HEK293T (cell line): ENCODE results near the gene ADGRB3.
"Not testable (repeated sequence)": the region's sequence is repeated elsewhere in the genome, so short reads cannot be mapped to it uniquely, and the experiment has no call there.

Experiments used
- CTCF ChIA-PET: fragments of 350-600 bp; formaldehyde crosslinking; extraction: SDS; loops from one replicate; lab custom pipeline; 2021; ENCODE audit warnings: antibody characterized with exemption, inconsistent platforms; lab: Yijun Ruan, JAX
- POLR2A ChIA-PET: fragments of 350-600 bp; formaldehyde crosslinking; extraction: SDS; loops from one replicate; lab custom pipeline; 2020; ENCODE audit warnings: antibody characterized with exemption, inconsistent platforms; lab: Yijun Ruan, JAX
- DNase-seq: peaks from one replicate; pipeline ENCODE4 v3.0.0; 2012; ENCODE audit warnings: mixed read lengths; ENCODE audit errors: extremely low spot score
- ARNT ChIP-seq: fragments of 450-650 bp; IDR thresholded peaks from 2 replicates; pipeline ENCODE4 v1.6.1; 2017; ENCODE audit warnings: mild to moderate bottlenecking
- BHLHE40 ChIP-seq: fragments of 450-650 bp; IDR thresholded peaks from 2 replicates; pipeline ENCODE4 v1.6.1; 2016; ENCODE audit warnings: mild to moderate bottlenecking, moderate library complexity, borderline replicate concordance
- CTBP1 ChIP-seq: fragments of 450-650 bp; IDR thresholded peaks from 2 replicates; pipeline ENCODE4 v1.6.1; 2016; ENCODE audit warnings: borderline replicate concordance
- ELF4 ChIP-seq: fragments of 450-650 bp; IDR thresholded peaks from 2 replicates; pipeline ENCODE4 v1.6.1; 2017; ENCODE audit warnings: antibody characterized with exemption
- FOXA1 ChIP-seq: fragments of 450-650 bp; IDR thresholded peaks from 2 replicates; pipeline ENCODE4 v1.6.1; 2016; ENCODE audit warnings: mild to moderate bottlenecking
- FOXK2 ChIP-seq: fragments of 450-650 bp; IDR thresholded peaks from 2 replicates; pipeline ENCODE4 v1.6.1; 2016; ENCODE audit warnings: mild to moderate bottlenecking
- FOXM1 ChIP-seq: fragments of 450-650 bp; IDR thresholded peaks from 2 replicates; pipeline ENCODE4 v1.6.1; 2017; ENCODE audit warnings: mild to moderate bottlenecking, borderline replicate concordance
- HDGF ChIP-seq: fragments of 450-650 bp; IDR thresholded peaks from 2 replicates; pipeline ENCODE4 v1.6.1; 2017; ENCODE audit warnings: antibody characterized with exemption, borderline replicate concordance
- L3MBTL2 ChIP-seq: fragments of 450-650 bp; conservative IDR thresholded peaks from 2 replicates; pipeline ENCODE4 v1.6.1; 2016; ENCODE audit warnings: mild to moderate bottlenecking
- LEF1 ChIP-seq: fragments of 450-650 bp; IDR thresholded peaks from 2 replicates; pipeline ENCODE4 v1.6.1; 2017; ENCODE audit warnings: mild to moderate bottlenecking, borderline replicate concordance
- NFRKB ChIP-seq: fragments of 450-650 bp; IDR thresholded peaks from 2 replicates; pipeline ENCODE4 v1.6.1; 2016; ENCODE audit warnings: mild to moderate bottlenecking, moderate library complexity
- SP1 ChIP-seq: fragments of 450-650 bp; IDR thresholded peaks from 2 replicates; pipeline ENCODE4 v1.6.1; 2017
- SUZ12 ChIP-seq: fragments of 450-650 bp; IDR thresholded peaks from 2 replicates; pipeline ENCODE4 v1.6.1; 2016; ENCODE audit warnings: mild to moderate bottlenecking
- TARDBP ChIP-seq: fragments of 450-650 bp; IDR thresholded peaks from 2 replicates; pipeline ENCODE4 v1.6.1; 2016
- ZNF384 ChIP-seq: fragments of 450-650 bp; IDR thresholded peaks from 2 replicates; pipeline ENCODE4 v1.6.1; 2016
- TF ChIP-seq, protein P1 (sequence below): fragments of 450-650 bp; IDR thresholded peaks from 2 replicates; pipeline ENCODE4 v1.6.1; 2016

ADGRB3 gene

DNA sequence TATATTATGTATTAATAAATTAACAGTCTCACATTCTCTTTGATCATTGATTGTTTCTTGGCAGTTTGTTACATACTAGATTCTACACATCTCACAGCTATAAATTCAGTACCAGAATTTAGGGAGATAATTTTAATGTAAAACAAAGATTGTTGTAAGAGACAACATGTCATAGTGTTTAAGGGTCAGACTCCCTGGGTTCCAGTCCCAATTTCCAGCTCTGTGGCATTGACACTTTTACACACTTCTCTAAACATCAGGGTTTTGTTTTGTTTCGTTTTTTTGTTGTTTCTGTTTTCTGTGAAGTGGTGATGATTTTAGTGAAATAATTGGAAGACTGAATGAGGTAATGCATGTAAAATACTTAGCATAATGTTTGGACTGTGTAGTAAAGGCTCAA is 19.9 kb downstream of the ADGRB3 start:
- ChIA-PET CTCF (interaction anchor here (0.6 kb wide), 1 partner anchor 94 kb away, joined by 3 read pairs; no protein-coding TSS in a partner anchor), POLR2A (no interaction called here)
- DNase-seq: no peak
- TF ChIP-seq L3MBTL2 (no peak), HDGF (no peak), SP1 (no peak), SUZ12 (no peak), FOXA1 (no peak), FOXM1 (no peak)

DNA sequence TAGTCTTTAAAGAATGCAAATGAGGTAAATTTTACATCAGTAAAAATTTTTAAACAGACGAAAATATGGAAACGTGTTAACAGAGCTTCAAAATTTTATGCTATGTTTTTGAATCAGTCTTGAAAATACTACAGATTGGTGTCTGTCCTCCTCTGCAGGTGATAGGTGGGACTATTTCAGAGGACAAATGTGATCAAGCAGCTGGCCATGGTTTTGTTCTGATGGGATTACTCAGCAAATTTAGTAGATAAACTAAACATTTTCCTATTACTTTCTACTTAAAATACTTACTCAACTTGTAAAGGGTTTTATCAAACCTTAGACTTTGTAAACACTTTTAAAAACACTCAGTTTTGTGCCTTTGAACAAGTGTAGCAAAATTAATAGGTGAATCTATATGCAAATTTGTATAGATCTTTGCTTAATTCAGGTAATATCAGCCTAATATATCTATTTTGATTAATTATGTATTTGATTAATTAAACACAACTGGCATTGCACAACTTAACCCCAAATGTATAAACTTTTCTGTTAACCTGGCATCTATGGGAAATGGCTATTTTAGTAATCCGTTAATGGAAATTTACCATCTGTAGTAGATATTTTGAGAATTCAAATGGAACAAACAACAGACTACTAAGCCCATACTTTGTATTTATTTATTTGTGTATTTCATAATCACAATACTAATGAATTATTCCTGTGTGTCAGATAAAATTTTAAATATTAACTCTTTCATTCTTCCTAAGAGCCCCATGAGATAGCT is 22.5 kb downstream of the ADGRB3 start:
- POLR2A ChIA-PET: no interaction called here
- no peak for DNase-seq
- CTCF ChIA-PET: no interaction called here
- TF ChIP-seq HDGF (no peak), SUZ12 (no peak), L3MBTL2 (no peak), FOXM1 (no peak), CTBP1 (no peak), TARDBP (no peak), BHLHE40 (no peak), ZNF384 (no peak), FOXA1 (no peak), LEF1 (no peak)
- TF ChIP-seq, protein P1, sequence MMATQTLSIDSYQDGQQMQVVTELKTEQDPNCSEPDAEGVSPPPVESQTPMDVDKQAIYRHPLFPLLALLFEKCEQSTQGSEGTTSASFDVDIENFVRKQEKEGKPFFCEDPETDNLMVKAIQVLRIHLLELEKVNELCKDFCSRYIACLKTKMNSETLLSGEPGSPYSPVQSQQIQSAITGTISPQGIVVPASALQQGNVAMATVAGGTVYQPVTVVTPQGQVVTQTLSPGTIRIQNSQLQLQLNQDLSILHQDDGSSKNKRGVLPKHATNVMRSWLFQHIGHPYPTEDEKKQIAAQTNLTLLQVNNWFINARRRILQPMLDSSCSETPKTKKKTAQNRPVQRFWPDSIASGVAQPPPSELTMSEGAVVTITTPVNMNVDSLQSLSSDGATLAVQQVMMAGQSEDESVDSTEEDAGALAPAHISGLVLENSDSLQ: no peak

DNA sequence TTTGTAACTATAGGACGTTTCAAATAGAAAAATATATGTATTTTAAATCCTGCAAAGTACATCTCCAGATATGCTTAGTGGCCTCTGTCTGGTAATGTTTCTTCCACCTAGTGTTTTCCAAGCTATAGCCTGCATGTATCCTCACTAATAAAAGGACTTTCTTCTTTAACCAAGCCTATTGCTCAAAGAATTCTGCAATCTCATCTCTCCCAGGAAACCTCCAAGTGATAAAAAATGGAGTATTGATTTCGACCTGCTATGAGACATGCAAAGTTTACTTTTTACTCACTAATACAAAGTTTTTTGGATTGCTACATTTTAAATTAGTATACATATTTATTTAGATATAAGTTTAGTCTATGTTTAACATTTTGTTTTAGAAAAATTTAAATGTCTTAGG is 23.3 kb downstream of the ADGRB3 start:
- POLR2A ChIA-PET: no interaction called here
- TF ChIP-seq CTBP1 (no peak), ELF4 (no peak), NFRKB (no peak), SP1 (no peak), L3MBTL2 (no peak), ZNF384 (no peak), FOXM1 (no peak), FOXA1 (no peak), LEF1 (no peak), SUZ12 (no peak)
- DNase-seq: no peak
- CTCF ChIA-PET: no interaction called here

DNA sequence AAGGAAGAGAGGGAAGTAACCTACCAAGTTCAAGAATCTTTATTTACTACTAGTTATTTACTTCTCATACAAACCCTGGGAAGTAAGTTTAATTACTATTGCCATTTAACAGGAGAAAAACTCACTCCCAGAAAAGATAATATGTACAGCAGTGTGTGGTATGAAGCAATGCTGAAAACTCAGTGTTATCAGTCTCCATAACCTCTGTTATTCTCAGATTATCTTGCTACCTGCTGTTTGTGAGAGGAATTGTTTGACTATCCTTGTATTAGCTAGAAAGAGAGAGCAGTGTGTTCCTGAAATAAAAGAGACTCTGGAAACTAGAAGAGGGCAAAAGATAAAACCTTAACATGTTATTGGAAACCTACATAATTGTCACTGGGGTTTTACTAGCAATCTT is 38.2 kb downstream of the ADGRB3 start:
- ChIA-PET CTCF (no interaction called here), POLR2A (no interaction called here)
- TF ChIP-seq CTBP1 (no peak), FOXM1 (no peak), TARDBP (no peak), HDGF (no peak), FOXA1 (no peak), SUZ12 (no peak), SP1 (no peak), ARNT (no peak), ZNF384 (no peak), NFRKB (no peak), L3MBTL2 (no peak), FOXK2 (no peak), LEF1 (no peak), ELF4 (no peak)
- TF ChIP-seq, protein P1: no peak
- DNase-seq: no peak

DNA sequence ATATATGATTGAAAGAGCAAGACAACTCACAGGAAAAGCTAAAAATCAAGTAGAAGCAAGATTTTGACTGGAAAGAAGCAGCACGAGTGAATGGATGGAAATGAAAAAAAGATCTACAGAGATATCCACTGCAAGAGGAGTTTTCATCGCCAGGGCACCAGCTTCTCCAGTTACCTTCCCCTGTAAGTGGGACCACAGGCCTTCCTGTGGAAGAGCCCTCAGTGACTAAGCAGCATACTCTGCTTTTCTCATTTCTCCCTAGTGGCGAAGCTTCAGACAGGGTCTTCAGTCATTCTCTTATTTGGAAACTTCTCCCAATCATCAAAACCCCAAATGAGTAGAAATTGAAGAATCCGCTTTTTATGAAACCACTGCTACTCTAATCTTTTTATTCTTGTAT is 40.5 kb downstream of the ADGRB3 start:
- no peak for TF ChIP-seq LEF1
- no peak for TF ChIP-seq NFRKB
- TF ChIP-seq ELF4: no peak
- no peak for TF ChIP-seq TARDBP
- no peak for TF ChIP-seq L3MBTL2
- no peak for TF ChIP-seq SP1
- no peak for TF ChIP-seq FOXM1
- no peak for TF ChIP-seq BHLHE40
- no peak for TF ChIP-seq ARNT
- TF ChIP-seq SUZ12: no peak
- no peak for TF ChIP-seq CTBP1
- no peak for TF ChIP-seq HDGF
- TF ChIP-seq, protein P1: no peak
- TF ChIP-seq ZNF384: no peak
- no peak for TF ChIP-seq FOXA1
- no peak for TF ChIP-seq FOXK2
- no peak for DNase-seq
- POLR2A ChIA-PET: no interaction called here
- CTCF ChIA-PET: no interaction called here

DNA sequence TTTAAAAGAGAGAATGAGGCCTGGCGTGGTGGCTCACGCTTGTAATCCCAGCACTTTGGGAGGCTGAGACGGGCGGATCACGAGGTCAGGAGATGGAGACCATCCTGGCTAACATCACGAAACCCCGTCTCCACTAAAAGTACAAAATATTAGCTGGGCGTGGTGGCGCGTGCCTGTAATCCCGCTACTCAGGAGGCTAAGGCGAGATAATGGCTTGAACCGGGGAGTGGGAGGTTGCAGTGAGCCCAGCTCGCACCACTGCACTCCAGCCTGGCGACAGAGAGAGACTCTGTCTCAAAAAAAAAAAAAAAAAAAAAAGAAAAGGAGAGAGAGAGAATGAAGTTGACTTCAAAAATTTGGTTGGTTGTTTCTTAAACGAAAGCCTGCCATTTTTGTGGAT is 41.0 kb downstream of the ADGRB3 start:
- CTCF ChIA-PET, DNase-seq, POLR2A ChIA-PET: not testable (repeated sequence)

DNA sequence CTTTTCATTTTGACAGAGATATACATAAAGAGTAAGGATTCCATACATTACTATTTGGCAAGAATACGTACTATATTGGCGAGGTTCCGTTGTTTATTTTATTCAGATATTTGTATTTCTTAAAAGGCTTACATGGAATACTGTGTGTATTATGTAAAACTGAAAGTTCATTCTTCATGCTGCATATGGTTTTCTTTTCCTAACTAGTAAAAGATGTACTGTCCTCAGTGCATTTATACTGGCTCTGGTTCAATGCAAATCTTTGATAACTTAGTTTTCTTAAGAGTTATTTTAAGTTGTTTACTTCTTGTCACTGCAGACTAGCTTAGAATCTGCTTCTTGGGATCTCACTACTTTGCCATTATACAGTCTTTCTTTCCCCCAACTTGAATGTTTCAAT is 42.0 kb downstream of the ADGRB3 start:
- no peak for DNase-seq
- no peak for TF ChIP-seq FOXM1
- no peak for TF ChIP-seq TARDBP
- TF ChIP-seq FOXK2: no peak
- TF ChIP-seq L3MBTL2: no peak
- no peak for TF ChIP-seq LEF1
- TF ChIP-seq CTBP1: no peak
- no peak for TF ChIP-seq BHLHE40
- TF ChIP-seq HDGF: no peak
- no peak for TF ChIP-seq NFRKB
- no peak for TF ChIP-seq FOXA1
- CTCF ChIA-PET: no interaction called here
- POLR2A ChIA-PET: no interaction called here
